C4-2B (cell line): ENCODE data around the gene PREPL.

ENCODE experiments used
- H3K27ac ChIP-seq: fragments of 450-650 bp; 2 replicates; pipeline ENCODE4 v1.5.1; 2017
- CTCF ChIP-seq: fragments of 450-650 bp; conservative IDR thresholded peaks from 2 replicates; pipeline ENCODE4 v1.5.1; 2017; ENCODE audit warnings: mild to moderate bottlenecking
- ZFX ChIP-seq: fragments of 450-650 bp; IDR thresholded peaks from 2 replicates; pipeline ENCODE4 v1.6.1; 2017

The PREPL gene

GRCh38 chr2:44291281-44292248 lies 69.7 kb downstream of the PREPL start:
- TF ChIP-seq CTCF (peak; percentile 53), ZFX (no peak)
- H3K27ac ChIP-seq, result no peak overlapping the region

DNA sequence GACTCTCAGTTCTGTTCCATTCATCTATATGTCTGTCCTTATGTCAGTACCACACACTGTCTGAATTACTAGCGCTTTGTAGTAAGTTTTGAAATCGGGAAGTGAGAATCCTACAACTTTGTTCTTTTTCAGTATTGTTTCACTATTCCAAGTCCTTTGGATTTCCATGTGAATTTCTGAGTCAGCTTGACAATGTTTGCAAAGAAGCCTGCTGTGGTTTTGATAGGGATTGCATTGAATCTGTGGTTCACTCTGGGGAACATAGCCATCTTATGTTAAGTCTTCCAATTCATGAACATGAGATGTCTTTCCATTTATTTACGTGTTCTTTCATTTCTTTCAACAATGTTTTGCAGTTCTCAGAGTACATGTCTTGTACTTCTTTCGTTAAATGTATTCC lies 71.0 kb downstream of the PREPL start:
- TF ChIP-seq ZFX (no peak), CTCF (no peak)
- H3K27ac ChIP-seq, result no peak overlapping the region

- TF ChIP-seq ZFX (no peak), CTCF (no peak)
- no peak overlapping the region for H3K27ac ChIP-seq
These were observed 74.2 kb downstream of the PREPL start for GRCh38 chr2:44286884-44287638.

DNA sequence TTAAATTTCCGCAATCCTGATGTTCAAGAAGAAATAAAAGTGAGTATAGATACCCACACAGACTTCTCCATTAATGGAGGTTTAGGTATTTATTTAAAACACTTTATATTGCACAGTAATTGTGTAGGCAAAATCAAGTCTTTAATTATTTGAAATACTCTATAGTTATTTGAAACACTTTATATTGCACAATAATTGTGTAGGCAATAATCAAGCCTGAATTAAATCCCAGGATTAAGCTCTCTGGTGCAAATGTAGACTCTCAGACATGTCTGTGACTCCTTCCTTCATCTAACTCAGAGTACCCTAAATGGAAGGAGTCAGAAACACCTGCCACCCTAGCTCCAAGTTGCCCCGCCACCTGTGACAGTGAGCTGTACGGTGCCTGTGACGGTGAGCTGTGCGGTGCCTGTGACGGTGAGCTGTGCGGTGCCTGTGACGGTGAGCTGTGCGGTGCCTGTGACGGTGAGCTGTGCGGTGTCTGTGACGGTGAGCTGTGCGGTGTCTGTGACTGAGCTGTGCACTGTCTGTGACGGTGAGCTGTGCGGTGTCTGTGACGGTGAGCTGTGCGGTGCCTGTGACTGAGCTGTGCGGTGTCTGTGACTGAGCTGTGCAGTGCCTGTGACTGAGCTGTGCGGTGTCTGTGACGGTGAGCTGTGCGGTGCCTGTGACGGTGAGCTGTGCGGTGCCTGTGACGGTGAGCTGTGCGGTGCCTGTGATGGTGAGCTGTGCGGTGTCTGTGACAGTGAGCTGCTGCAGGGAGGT lies 75.0 kb downstream of the PREPL start:
- TF ChIP-seq CTCF, result no peak
- TF ChIP-seq ZFX, result no peak
- H3K27ac ChIP-seq, result no peak overlapping the region

GRCh38 chr2:44285174-44285573 lies 76.1 kb downstream of the PREPL start:
- no peak overlapping the region for H3K27ac ChIP-seq
- TF ChIP-seq ZFX (no peak), CTCF (no peak)

- TF ChIP-seq ZFX (no peak), CTCF (no peak)
- H3K27ac ChIP-seq, result no peak overlapping the region
These were observed 78.1 kb downstream of the PREPL start for GRCh38 chr2:44283116-44283666.
